ENCODE results near the gene SHROOM1.
A peak's percentile ranks its signal among the peaks of the same experiment; 100 is the strongest.

SHROOM1 gene

DNA sequence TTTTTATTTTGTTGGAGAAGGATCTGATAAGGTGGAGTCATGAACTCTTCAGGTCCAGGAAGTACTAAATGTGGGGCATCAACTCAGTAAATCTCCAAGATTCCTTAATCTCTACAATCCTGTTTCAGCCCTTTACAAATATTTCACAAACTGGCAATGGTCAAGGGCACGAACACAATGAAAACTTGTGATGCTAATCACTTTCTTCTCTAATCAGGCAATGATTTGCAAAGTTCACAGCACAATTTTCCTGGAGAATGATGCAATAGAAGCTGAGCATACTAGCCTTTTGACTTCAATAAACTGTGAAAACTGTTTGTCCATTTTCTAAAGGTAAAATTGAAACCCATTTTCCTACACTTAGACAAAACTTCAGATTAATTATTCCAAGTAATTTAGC, 18.9 kb upstream of the SHROOM1 start:
- DNase-seq = no peak

DNA sequence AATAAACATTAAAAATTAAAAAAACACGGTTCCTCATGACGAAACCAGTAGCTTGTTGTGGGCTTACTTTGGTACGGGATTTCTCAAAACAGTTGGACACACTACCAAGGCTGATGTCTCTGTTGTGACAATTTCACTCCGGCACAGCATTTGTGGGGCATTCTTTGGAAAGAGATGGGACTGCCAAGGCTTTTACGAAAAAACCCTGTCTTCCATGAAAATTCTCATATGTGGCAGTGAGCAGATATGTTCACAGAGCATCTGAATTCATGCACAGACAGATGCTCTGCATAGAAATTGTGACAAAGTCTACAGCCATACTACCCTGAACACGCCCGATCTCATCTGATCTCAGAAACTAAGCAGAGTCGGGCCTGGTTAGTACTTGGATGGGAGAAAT, 17.8 kb upstream of the SHROOM1 start:
- no peak for DNase-seq

DNA sequence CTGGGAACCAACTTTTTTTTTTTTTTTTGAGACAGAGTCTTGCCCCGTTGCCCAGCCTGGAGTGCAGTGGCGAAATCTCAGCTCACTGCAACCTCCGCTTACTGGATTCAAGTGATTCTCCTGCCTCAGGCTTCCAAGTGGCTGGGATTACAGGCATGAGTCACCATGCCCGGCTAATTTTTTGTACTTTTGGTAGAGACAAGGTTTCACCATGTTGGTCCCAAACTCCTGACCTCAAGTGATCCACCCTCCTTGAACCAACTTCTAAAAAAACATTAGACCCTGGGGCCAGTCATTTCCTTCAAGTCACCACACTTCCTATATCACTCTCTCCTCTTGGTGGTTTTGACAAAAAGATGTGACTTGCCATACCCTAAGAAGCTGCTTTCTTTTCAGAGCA, 10.9 kb upstream of the SHROOM1 start:
- DNase-seq = no peak

DNA sequence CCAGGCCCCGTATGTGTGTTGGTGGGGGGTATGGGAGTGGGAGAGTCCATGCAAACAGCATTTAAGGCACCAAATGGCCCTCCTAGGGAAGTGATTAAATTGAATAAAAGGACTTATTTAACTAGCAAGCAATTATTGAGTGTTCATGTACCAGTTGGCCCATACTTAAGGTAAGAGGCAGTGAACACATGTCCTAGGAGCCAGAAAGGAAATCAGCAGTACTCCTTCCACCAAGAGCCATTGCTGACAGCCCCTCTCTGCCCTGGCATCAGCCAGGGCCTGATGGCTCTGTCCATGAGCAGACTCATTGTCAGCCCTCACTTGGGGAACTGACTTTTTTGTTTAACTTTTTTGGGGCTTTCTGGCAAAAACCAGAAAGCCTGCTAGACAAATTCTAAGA, 10.4 kb upstream of the SHROOM1 start:
- DNase-seq = no peak

DNA sequence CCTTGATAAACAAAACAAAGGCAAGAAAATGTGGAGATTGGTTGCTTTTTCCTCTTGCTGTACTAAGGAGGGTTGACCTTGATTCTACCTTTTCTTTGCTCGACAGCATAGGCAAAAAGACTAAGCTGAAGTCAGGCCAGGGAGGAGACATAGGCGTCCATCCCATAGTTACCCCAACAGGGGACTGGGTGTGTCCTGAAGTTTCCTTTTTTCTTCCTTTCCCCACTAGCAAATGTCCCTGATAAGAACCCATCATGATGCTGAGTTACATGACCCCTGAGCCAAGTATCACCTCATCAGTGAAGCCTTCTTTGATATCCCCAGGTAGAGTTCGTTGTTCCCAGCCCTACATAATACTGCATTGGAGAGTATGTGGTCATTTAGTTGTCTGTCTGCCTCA, 9.9 kb upstream of the SHROOM1 start:
- no peak for DNase-seq

DNA sequence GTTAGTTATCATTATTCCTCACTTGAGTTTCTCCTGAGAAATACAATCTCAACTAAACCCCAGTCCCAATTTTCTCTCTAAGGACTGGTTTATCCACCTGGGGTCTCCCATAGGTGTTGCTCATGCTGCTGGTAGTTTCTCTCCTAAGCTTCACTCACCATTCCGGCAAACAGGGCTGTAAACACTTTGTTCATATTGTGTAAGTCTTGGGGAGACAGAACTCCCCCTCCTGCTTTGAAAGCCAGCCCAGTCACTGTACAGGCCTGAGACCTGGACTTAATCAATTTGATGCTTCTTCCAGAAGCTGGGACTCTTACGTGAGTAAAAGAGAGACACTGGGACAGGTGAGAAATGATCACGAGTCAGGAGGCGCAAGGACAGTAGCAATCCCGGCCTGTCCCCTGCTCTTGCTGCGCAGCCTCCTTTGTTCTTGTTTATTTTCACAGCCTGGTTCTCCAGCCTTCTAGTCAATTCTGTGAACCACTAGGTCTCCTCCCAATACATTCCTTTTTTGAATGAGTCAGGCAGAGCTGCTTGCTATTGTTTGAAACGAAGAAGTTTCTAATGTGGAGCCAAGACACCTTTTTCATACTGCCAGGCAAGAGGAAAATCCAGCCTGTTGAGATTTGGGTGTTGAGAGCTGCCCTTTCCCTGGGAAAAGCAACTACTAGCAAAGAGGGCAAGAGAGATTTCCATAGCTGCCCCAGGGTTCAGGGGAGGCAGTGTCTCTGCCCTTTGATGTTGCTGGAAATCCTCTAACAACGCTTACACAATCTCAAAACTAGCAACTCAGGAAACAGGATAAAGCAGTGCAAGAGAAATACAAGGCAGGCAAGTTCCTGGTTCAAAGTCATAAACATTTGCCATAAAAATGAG, 9.2 kb upstream of the SHROOM1 start:
- DNase-seq = no peak

DNA sequence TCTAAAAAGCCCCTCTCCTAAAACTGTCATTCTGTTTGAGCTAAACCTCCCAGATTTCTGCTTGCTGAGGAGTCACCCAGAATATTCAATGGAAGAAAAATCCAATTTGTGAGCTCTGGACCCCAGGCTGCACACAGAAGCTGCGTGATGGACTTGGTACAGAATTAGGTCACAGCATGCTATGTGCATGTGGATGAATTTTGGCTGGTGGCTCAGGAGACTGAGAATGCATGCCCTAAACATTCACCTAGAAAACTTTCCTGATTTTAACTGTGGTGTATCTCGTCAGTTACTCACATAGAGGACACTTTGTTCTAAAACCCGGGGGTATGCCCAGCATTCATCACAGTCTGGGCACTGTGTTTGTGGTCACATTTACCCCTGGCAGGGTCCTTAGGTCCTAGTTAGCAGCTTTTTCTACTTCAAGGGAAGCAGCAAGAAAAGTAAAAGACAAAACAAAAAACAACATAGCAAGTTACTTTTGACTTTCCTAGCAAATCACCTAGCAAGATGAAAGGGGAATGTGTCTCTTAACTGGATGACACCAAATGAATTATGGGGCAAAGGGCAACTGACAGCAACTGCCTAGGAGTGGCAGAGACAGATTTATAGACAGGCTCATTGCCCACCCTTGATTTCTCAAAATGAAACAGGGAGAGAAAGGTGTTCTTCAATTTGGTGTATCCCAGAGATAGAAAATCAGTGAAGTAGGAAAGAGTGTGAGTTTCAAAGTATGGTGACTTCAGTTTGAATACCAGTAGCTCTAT, 8.3 kb upstream of the SHROOM1 start:
- peak; percentile 24 for DNase-seq

DNA sequence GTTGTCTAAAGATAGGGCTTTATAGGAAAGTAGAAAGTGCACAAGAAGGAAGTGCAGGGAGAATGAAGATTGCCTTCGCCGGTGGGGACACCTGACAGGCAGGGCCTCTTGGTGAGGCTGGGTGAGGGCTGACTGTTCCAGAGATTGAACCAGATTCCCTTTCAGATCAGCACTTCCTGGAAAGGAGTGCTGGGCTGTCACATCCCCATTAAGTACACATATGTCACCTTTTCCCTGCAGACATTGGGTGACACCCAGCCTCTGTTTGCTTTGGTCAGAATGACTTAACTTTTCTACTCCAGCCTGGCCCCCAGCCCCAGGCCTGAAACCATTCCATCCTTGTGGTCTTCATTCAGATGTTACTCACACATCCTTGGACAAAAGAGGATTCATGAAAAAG, 7.4 kb upstream of the SHROOM1 start:
- no peak for DNase-seq

DNA sequence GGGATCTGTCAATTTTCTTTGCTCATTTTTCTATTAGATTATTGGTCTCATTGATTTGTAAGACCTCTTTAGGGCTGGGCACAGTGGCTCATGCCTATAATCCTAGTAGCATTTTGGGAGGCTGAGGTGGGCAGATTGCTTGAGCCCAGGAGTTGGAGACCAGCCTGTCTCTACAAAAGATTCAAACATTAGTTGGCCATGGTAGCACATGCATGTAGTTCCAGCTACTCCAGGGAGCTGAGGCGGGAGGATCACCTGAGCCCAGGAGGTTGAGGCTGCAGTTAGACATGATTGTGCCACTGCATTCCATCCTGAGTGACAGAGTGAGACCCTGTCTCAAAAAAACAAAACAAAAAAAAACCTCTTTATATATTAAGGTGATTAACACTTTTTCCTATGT, 6.4 kb upstream of the SHROOM1 start:
- no peak for DNase-seq

DNA sequence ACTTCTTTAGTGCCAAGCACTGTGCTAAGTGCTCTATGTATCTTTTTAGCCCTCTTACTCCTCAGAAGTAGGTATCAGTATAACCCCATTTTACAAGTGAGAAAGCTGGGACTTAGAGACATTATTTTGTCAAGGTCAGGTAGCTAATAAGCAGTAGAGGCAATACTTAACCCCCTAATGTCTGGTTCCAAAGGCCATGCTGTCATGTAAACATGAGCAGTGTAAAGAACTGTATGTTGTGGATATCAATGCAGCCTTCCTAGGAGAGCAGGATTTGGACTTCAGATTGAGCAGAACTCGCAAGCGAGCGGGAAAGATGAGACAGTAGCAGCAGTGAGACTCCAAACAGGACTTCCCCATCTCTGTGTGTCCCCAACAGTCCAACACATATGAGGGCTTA, 3.6 kb upstream of the SHROOM1 start:
- no peak for DNase-seq

DNA sequence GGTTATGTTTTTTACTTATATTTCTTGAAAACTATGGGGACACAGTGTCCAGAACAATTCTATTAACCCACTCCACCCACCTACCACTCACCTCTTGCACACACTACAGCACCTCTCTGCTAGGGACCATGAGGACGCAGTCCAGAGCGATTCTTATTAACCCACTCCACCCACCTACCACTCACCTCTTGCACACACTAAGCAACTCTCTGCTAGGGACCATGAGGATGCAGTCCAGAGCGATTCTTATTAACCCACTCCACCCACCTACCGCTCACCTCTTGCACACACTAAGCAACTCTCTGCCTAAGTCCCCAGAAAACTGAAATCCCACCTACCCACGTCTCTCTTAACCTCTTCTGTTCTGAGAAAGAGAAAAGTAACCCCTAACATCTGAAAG, 2.2 kb upstream of the SHROOM1 start:
- no peak for DNase-seq

DNA sequence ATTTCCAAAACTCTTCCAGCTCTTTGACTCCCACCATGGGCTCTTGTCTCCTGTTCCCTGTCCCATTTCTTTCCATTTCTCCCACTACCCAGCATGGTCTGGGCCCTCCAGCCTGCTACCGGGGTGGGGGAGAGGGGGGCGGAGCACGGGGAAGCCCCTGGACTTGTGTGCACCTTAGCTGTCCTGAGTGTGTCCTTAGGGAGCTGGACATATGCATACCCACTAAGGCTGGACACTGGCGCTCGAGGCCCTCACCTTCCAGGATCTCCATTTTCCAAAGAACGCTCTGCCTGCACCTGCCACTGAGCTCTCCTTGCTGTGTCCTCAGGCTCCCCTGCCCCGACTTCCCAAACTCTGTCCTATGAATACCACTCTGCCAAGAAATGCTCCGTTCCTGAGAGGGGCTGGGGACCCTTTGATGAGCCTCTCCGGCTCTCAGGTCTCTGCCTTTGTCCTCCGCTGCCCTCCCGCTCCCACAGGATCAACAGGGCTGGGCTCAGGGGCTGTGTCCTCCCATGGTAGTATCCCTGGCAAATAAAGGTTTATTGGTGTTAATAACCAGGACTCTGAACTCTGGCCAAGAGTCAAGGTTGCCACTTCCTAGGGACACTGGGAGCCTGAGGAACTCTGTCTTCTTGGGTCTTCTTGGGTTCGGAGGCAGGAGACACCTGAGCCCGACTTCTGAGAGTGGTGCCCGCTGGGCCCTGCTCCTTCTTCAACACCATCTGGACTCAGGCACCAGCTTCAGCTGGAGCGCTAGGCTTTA, 831 bp upstream of the SHROOM1 start:
- DNase-seq = no peak

DNA sequence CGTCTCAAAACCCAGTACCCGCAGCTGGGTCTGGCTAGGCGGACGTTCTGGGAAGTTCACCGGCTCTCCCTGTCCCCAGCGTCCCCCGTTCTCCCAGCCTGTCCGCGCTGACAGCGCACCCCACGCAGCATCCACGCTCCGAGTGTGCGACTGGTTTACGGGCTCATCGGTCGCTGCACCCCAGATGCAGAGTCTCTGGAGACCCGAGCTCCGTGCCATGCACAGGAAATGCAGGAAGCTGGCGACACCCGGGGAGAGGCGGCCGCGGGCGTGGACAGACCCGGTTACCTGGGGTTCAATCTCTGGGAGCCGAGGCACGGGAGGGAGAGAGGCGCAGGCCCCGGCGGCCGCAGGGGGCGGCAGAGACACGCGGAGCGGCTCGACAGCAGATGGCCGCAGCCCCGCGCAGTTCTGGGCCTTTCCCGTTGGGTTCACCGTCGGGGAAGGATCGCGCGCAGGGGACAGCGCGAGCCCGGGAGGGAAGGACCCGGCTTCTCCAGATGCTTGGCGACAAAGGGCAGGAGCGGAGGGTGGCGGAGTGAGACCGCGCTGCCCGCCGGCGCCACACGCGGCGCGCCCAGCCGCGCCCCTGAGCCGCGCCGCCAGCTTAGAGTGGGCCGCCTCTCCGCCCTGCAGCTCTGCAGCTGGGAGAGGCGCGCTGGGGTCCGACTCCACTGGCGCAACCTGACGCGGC, 558 bp downstream of the SHROOM1 start:
- DNase-seq = peak; percentile 94

DNA sequence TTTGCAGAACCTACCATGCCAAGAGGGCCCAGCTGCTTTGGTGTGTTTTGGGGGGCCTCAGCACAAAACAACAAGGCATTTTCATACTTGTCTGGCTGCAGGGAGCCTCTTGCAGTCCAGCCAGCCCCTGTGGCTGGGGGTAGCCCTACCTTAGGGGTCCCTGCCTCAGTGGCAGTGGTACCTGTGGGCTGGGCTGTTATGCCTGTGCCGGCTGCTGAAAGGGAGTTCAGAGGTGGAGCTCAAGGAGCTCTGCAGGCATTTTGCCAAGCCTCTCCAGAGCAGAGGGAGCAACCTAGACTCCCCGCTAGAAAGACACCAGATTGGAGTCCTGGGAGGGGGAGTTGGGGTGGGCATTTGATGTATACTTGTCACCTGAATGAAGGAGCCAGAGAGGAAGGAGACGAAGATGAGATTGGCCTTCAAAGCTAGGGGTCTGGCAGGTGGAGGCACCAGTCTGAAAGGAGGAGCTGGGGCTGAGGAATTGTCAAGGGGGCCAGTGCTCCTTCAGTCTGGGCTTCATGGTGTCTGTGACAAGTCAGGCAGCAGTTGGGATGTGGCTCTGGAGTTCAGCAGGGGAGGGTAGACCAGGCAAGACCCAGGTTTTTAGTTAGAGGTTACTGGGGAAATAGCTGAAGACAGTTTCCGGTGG, 1.5 kb downstream of the SHROOM1 start:
- DNase-seq = no peak

DNA sequence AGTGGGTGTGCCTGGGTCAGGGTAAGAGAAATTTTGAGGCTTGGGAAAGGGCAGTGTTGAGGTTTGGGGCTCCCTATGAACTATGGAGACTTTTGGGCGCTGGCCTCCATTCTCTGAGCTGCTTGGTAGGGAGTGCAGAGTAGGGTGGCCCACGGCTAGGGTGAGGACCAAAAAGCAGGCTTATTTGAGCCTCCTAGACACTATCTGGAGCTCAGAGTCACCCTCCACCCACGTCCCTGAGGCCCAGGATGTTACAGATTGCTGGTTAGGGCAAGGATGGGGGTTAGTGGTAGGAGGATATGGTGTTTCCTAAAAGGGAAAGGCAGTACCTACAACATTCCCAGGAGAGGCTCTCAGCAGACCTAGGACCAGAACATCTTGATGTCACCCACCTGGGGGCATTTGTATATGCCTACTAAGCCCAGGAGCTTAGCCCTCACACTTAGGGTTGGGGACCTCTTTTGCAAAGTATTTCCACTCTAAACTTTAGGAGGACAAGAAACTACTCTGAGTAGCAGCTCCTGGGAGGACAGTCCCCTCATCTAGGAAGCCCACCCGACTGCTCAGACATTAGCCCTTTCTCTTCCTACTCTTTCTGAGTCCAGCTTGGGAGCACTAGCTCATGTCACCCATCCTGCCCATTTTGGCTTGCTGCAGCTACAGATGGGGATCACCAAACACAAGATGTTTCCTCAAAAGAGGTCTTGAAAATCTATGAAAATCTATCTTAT, 2.3 kb downstream of the SHROOM1 start:
- DNase-seq = no peak

DNA sequence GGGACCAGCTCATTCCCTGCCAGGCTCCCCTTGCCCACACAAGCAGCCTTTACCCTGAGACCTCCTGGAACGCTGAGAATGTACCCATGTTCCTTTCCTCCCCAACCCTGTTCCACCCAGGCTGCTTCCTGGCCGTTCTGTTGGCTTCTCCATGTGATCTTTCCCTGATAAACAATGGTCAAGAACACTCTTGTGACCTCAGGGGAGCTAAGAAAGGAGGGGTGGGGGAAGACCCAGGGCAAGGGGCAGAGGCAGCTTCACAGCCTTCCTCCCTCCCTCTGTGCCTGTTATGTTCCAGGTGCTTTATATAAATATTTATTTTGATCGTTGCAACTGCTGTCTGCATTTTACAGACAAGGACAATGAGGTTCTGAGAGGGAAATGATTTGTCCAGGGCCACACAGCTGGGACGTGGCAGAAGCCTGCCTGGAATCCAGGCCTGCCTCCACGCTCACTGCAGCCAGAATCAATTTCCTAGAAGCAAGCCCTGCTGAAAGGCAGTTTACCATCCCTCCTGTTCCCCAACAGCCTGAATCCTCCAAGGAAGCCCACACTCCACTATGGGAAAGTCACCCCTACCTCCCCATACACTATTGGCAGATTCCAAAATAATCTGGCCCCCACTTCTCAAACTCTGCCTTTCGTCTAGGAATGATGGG, 3.9 kb downstream of the SHROOM1 start:
- DNase-seq = peak; percentile 13

DNA sequence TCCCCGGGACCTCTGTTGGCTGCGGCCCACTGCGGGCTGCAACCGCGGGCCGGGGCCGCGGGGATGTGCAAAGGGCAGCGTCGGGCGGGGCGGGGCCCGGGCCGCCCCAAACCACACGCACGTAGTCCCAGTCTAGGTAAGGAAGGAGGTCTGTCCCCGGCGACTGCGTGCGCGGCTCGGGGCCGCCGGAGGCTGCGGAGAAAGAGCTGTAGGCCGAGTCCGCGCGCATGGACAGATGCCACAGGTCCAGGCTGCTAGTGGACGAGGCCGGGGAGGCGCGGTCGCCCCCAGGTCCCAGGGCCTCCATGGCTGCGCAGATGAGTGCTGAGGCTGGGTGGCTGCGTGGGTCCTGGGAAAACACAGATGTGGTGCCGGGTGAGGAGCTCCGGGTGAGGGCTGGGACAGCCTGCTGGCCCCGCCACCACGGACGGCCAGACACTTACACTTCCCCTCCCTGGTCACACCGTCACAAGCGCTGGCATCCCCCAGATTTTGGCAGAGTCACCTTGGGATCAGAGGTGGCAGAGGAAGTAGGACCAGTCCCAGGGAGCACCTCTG, 4.5 kb downstream of the SHROOM1 start:
- DNase-seq = peak; percentile 73

DNA sequence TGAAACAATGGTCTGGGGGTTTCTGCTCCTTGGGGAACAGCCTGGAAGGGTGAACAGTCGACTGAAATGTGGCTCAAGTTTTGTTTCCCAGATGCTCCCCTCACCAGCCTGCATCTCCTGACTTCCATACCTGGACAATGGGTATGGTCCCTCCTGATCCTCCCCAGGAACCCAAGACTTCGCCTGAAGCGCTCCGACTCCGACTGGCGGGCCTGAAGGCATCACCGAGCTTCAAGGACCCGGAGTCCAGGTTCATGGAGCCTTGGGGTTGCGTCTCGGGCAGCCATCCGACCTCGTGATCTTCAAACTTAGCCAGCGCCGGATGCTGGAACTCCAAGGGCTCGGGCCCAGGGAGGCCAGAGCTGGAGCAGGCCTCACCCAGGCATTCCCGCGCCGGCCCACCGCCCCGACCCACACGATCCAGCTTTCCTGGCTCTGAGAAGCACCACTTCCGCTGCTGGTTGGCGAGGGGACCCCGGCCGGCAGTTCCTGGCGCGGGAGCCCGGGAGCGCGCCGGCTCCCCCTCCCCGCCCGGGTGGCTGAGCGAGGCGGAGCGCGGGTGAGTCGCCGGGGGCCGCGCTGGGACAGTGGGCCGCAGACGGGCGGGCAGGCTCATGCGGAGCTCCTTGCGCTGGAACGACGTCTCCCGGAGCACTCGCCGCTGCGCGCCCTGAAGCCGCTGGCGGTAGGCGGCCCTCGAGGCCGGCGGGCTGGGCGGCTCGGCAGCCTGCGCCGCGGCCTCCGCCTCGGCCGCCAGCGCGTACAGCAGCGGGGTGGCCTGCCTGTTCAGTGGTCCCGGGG, 5.2 kb downstream of the SHROOM1 start:
- DNase-seq = peak; percentile 69

DNA sequence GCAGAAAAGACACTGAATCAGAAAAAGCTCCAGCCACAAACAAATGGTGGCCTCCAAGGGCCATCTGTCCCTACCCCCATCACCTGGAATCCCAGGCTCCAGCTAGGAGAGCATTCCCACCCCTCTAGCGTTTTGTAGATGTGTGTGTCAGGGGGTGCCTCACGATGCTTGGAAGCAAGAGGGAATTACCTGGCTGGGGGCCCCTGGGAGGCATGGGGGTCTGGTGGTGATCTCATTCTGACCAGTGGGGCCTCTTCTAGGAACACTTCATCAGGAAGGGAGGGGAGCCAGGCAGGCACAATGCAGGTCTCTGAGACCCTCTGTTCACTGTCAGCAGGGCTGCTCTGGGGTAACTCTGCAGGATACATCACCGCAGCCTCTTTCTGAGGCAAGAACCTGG, 6.0 kb downstream of the SHROOM1 start:
- DNase-seq = no peak

DNA sequence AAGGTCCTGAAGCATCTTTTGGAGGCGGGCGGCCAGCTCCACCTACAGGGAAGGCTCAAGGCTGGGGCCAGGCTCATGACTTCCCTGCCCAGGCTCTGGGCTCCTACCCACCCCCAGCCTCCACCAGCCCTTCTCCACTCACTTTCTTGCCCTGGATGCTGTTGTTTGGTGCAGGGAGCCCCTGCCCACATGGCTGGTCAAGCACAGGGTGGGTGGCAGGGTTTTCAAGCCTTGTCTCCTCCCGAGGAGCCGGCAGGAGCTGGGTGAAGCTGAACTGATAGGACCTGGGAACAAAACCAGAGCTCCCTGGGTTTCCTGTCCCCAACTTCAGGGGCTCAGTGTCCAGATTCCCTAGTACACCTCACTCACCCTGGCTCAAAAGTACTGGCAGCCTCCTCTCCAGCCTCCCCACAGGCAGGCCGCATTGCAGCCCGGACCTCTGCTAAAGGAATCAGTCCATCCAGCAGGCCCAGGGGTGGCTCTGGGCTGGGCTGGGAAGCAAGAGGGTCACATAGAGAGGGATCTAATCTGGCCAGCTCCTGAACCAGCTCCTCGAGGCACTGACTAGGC, 6.9 kb downstream of the SHROOM1 start:
- no peak for DNase-seq

Measured in retina (tissue), 1 donor.